ENCODE results near the gene PRPF40A.

GRCh38 chr2:152761214-152761613 lies 44.0 kb upstream of the PRPF40A start:
- TF ChIP-seq POLR2A (IDR thresholded peaks at IDR 0.05; ENCODE audit: low read length) (no peak), GATA1 (IDR thresholded peaks at IDR 0.05; ENCODE audit: low read depth, low read length) (no peak)

All from erythroblast (primary cell).